K562 (cell line): ENCODE data around the gene DAZAP1. TPM values are rescaled to one million over a fixed set of nuclear protein-coding genes. Genes with fewer than 3 reads are reported as not detected.
A peak's percentile ranks its signal among the peaks of the same experiment; 100 is the strongest.

Experiments
- BCL6 ChIP-seq: fragments of 250-450 bp; sonication (Bioruptor Pico); IDR thresholded peaks from 2 replicates; pipeline ENCODE4 v1.4.0; 2020
- CHCHD3 ChIP-seq: fragments of 250-450 bp; sonication (Bioruptor Pico); IDR thresholded peaks from 2 replicates; pipeline ENCODE4 v2.1.2; 2022; ENCODE audit warnings: mild to moderate bottlenecking
- E2F3 ChIP-seq: fragments of 250-450 bp; sonication (Bioruptor Pico); IDR thresholded peaks from 2 replicates; pipeline ENCODE4 v1.4.0; 2020; ENCODE audit warnings: mild to moderate bottlenecking
- FIP1L1 ChIP-seq: fragments of 200-400 bp; formaldehyde crosslinking; IDR thresholded peaks from 2 replicates; pipeline ENCODE4 v1.6.1; 2018; ENCODE audit warnings: mild to moderate bottlenecking, low read depth, low read length; ENCODE audit not compliant: poor library complexity, severe bottlenecking
- FOXP1 ChIP-seq: sonication (generic); formaldehyde crosslinking; IDR thresholded peaks from 2 replicates; pipeline ENCODE4 v1.8.0; 2022; ENCODE audit warnings: mild to moderate bottlenecking, missing genetic modification reagents
- GATAD2B ChIP-seq: fragments of 450-650 bp; IDR thresholded peaks from 2 replicates; pipeline ENCODE4 v1.6.1; 2017; ENCODE audit warnings: mild to moderate bottlenecking, borderline replicate concordance
- HNRNPH1 ChIP-seq: fragments of 200-400 bp; formaldehyde crosslinking; optimal IDR thresholded peaks from 2 replicates; pipeline ENCODE3; 2017; ENCODE audit warnings: low read depth, mild to moderate bottlenecking, low read length, moderate library complexity
- NR0B1 ChIP-seq: fragments of 450-650 bp; IDR thresholded peaks from one replicate; pipeline ENCODE4 v1.6.1; 2018; ENCODE audit warnings: mild to moderate bottlenecking, moderate library complexity; ENCODE audit not compliant: partially characterized antibody
- NUFIP1 ChIP-seq: fragments of 450-650 bp; IDR thresholded peaks from 2 replicates; pipeline ENCODE4 v1.6.1; 2018; ENCODE audit not compliant: partially characterized antibody
- STAG1 ChIP-seq: sonication (generic); formaldehyde crosslinking; IDR thresholded peaks from 2 replicates; pipeline ENCODE4 v1.5.0; 2020; ENCODE audit warnings: missing genetic modification reagents, borderline replicate concordance
- SUPT5H ChIP-seq: fragments of 450-650 bp; IDR thresholded peaks from 2 replicates; pipeline ENCODE4 v1.6.1; 2016
- YY1 ChIP-seq, 3 experiments: IDR thresholded peaks; 2 replicates each; pipeline ENCODE4 v1.6.1; 2011; ENCODE audit warnings: low read length in 2 of 3, mild to moderate bottlenecking in 2 of 3, moderate library complexity in 2 of 3, borderline replicate concordance in 1 of 3, control low read depth in 1 of 3, low read depth in 1 of 3; ENCODE audit not compliant: insufficient read depth in 3 of 3, insufficient replicate concordance in 2 of 3, control insufficient read depth in 1 of 3, insufficient read length in 1 of 3; ENCODE audit errors: extremely low read depth in 1 of 3
- ZNF134 ChIP-seq: fragments of 250-450 bp; sonication (Bioruptor Pico); conservative IDR thresholded peaks from 2 replicates; pipeline ENCODE4 v1.4.0; 2020
- ZNF140 ChIP-seq: fragments of 250-450 bp; sonication (Bioruptor Pico); IDR thresholded peaks from 2 replicates; pipeline ENCODE4 v1.8.0; 2021; ENCODE audit warnings: moderate library complexity, mild to moderate bottlenecking, inconsistent platforms
- ZNF143 ChIP-seq: sonication (generic); formaldehyde crosslinking; IDR thresholded peaks from 2 replicates; pipeline ENCODE4 v1.9.0; 2022; ENCODE audit warnings: mild to moderate bottlenecking, missing genetic modification reagents
- ZNF23 ChIP-seq: fragments of 250-450 bp; sonication (Bioruptor Pico); IDR thresholded peaks from 2 replicates; pipeline ENCODE4 v1.4.0; 2020; ENCODE audit warnings: mild to moderate bottlenecking
- ZNF668 ChIP-seq: fragments of 250-450 bp; sonication (Bioruptor Pico); IDR thresholded peaks from 2 replicates; pipeline ENCODE4 v1.8.0; 2022; ENCODE audit warnings: mild to moderate bottlenecking, inconsistent platforms
- polyA plus RNA-seq, 8 experiments: library from polyadenylated mRNA; depleted of rRNA in 4 of 8; stranded (reverse) in 5 of 8; unstranded in 3 of 8; fragments of >200 nt; fragmentation: Nextera tagmentation in 2 of 8; fragmentation: Illumina TruSeq in 1 of 8; extraction: Ambion mirVana in 2 of 8; extraction: Trizol in 1 of 8; gene quantifications; 2 replicates each; pipeline versions ENCODE4 v1.2.1 to v1.2.3, GENCODE V29; 2011 to 2014; ENCODE audit warnings: inconsistent platforms in 1 of 8, missing spikeins in 1 of 8
- total RNA-seq, 7 experiments: library from RNA; depleted of rRNA in 6 of 7; stranded (reverse); fragments of >200 nt in 6 of 7; fragmentation: Illumina TruSeq in 2 of 7; extraction: Trizol in 2 of 7; gene quantifications; 2 replicates each; pipeline versions ENCODE4 v1.2.1 to v1.2.3, GENCODE V29; 2011 to 2021; ENCODE audit warnings: low replicate concordance in 1 of 7
- TF ChIP-seq, protein P1 (sequence below): fragments of 250-450 bp; sonication (Bioruptor Pico); IDR thresholded peaks from 2 replicates; pipeline ENCODE4 v1.5.0; 2020; ENCODE audit warnings: mild to moderate bottlenecking, borderline replicate concordance
- TF ChIP-seq, protein P2 (sequence below): fragments of 250-450 bp; sonication (Bioruptor Pico); IDR thresholded peaks from 2 replicates; pipeline ENCODE4 v1.5.0; 2021; ENCODE audit warnings: mild to moderate bottlenecking, moderate library complexity

DAZAP1 gene
- total and polyA plus RNA-seq, 9 of the 15 experiments (the other 6 are each of a cell fraction or from before 2014, with no cell fraction given) = 10.8 to 289 (median 142) TPM

GRCh38 chr19:1456121-1456900 is 48.9 kb downstream of the DAZAP1 start (continued):
- TF ChIP-seq, protein P1, sequence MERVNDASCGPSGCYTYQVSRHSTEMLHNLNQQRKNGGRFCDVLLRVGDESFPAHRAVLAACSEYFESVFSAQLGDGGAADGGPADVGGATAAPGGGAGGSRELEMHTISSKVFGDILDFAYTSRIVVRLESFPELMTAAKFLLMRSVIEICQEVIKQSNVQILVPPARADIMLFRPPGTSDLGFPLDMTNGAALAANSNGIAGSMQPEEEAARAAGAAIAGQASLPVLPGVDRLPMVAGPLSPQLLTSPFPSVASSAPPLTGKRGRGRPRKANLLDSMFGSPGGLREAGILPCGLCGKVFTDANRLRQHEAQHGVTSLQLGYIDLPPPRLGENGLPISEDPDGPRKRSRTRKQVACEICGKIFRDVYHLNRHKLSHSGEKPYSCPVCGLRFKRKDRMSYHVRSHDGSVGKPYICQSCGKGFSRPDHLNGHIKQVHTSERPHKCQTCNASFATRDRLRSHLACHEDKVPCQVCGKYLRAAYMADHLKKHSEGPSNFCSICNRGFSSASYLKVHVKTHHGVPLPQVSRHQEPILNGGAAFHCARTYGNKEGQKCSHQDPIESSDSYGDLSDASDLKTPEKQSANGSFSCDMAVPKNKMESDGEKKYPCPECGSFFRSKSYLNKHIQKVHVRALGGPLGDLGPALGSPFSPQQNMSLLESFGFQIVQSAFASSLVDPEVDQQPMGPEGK (CRISPR knock-in tag) = no peak
- no peak for TF ChIP-seq CHCHD3
- no peak for TF ChIP-seq YY1 (IDR thresholded peaks at IDR 0.05; ENCODE audit: borderline replicate concordance in 1 of 3, control insufficient read depth in 1 of 3, extremely low read depth in 1 of 3, insufficient read depth in 3 of 3, insufficient read length in 1 of 3, insufficient replicate concordance in 2 of 3, low read depth in 1 of 3, low read length in 2 of 3)
- no peak for TF ChIP-seq GATAD2B
- no peak for TF ChIP-seq HNRNPH1
- no peak for TF ChIP-seq ZNF140 (CRISPR knock-in tag)
- peak; percentile 39; the same call in 1 of the 2 replicates for TF ChIP-seq SUPT5H
- peak; percentile 48 for TF ChIP-seq FIP1L1
- no peak for TF ChIP-seq ZNF668 (CRISPR knock-in tag)
- no peak for TF ChIP-seq E2F3 (CRISPR knock-in tag)
- no peak for TF ChIP-seq ZNF143 (CRISPR knock-in tag)
- TF ChIP-seq BCL6 (CRISPR knock-in tag) = no peak
- TF ChIP-seq NUFIP1 = no peak
- peak; percentile 31; the same call in 1 of the 2 replicates for TF ChIP-seq STAG1 (CRISPR knock-in tag)
- TF ChIP-seq, protein P2, sequence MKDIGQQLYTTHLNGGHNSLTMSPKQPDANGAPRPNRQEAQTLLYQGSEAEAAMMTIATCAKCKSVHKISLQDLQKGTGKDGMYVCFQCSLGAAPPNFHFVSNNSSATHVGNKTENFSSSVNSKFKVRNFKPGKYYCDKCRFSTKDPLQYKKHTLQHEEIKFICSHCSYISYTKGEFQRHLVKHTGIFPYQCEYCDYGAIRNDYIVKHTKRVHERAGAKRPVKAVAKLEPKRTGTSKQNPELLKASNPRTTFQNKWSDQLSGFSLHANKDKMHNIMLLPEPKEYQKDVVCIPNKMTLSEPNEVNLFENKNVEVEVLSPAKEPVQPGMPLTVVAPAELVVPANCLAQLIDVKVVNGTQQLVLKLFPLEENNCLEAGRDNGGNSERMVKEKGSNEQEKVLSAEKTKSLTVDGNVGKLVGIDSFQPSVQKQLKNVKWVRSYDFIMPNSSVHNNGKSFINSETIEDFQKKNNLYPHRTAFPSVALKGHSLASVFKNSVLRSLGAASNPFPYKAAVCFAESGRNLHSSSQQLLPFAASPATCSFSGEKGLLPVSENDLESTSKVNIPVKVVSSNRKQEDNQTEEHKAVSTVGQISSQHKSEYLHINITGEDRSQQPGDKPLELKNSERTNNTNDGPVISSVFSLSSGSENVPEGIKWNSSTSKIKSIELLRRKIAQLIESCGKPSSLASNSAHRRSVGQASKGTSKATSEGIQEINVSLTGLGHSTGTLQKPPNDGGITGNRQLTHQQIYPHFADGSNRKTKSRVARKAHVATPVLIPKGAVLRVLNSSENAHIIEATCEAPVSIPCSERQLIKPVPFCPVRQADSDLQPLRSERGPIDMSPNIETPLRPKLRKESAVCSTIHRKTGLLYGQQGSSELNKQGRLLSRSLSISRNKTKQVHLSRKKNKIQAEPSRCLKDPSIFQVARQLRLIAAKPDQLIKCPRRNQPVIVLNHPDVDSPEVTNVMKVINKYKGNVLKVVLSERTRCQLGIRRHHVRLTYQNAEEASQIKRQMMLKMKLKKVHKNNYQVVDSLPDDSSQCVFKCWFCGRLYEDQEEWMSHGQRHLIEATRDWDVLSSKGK (CRISPR knock-in tag) = no peak
- TF ChIP-seq ZNF134 (CRISPR knock-in tag) = no peak
- TF ChIP-seq ZNF23 = no peak
- no peak for TF ChIP-seq FOXP1
- no peak for TF ChIP-seq NR0B1
